ENCODE data around the gene SI. TPM values are rescaled to one million over a fixed set of nuclear protein-coding genes. Genes with fewer than 3 reads are reported as not detected.

Gene SI
- total and polyA plus RNA-seq, 2 of the 4 experiments (the other 2 are of a cell fraction), result not detected

GRCh38 chr3:165125836-165126235 lies 47.5 kb upstream of the SI start:
- Histone ChIP-seq H3K27ac (ENCODE audit: insufficient read depth, low read length) (no peak overlapping the region), H3K9me3 (ENCODE audit: control insufficient read depth, insufficient read depth, low read length) (peaks cover 15% of the 10 kb centered on the region), H3K9ac (ENCODE audit: low read depth, low read length) (no peak overlapping the region), H3K4me3 (ENCODE audit: insufficient read depth, low read depth, low read length) (no peak overlapping the region), H3K18ac (ENCODE audit: low read depth, low read length) (no peak overlapping the region), H3K36me3 (ENCODE audit: control insufficient read depth, insufficient read depth, low read length) (no peaks in the 10 kb centered on the region), H3K4ac (ENCODE audit: low read depth, low read length) (no peak overlapping the region), H4K8ac (ENCODE audit: low read depth in 2 of 2, low read length in 2 of 2) (no peak overlapping the region), H3K56ac (ENCODE audit: extremely low read depth, insufficient read depth, low read length) (no peak overlapping the region), H3K4me1 (ENCODE audit: control insufficient read depth, insufficient read depth, low read length) (no peaks in the 10 kb centered on the region), H4K20me1 (ENCODE audit: insufficient read depth, low read length) (no peaks in the 10 kb centered on the region), H3K27me3 (ENCODE audit: control insufficient read depth, insufficient read depth, low read length) (no peaks in the 10 kb centered on the region), H2AK5ac (ENCODE audit: low read depth, low read length) (no peak overlapping the region), H3K4me2 (ENCODE audit: low read depth, low read length) (no peak overlapping the region), H3K14ac (replicated peaks; ENCODE audit: low read depth, low read length) (no peak overlapping the region), H4K5ac (ENCODE audit: low read depth, low read length) (no peak overlapping the region), H2BK15ac (ENCODE audit: low read depth, low read length) (no peak overlapping the region), H2BK5ac (ENCODE audit: low read depth, low read length, poor library complexity, severe bottlenecking) (no peak overlapping the region), H3K79me1 (ENCODE audit: low read depth in 1 of 2, low read length in 2 of 2) (no peaks in the 10 kb centered on the region), H2BK20ac (ENCODE audit: low read depth, low read length) (no peak overlapping the region), H3K23ac (ENCODE audit: low read depth, low read length) (no peak overlapping the region), H2AFZ (replicated peaks; ENCODE audit: low read length, poor library complexity) (no peak overlapping the region), H2AK9ac (replicated peaks; ENCODE audit: low read depth, low read length, poor library complexity) (no peak overlapping the region), H2BK120ac (ENCODE audit: low read depth, low read length) (no peak overlapping the region), H4K91ac (ENCODE audit: insufficient read depth, low read depth, low read length) (no peak overlapping the region), H3K9me1 (ENCODE audit: insufficient read depth, low read length) (no peaks in the 10 kb centered on the region)
- ChIA-PET POLR2A (ENCODE audit: unreplicated experiment) (no interaction called here), CTCF (interaction anchor here (0.6 kb wide), 1 partner anchor 736 kb away, joined by 3 read pairs; no protein-coding TSS in a partner anchor)
- no peak for ATAC-seq (ENCODE audit: low read depth)
- in situ Hi-C loops (cut with MboI; ENCODE audit: low sequenced_read_pairs) (no loop called here), dilution Hi-C loops (cut with HindIII; ENCODE audit: low sequenced_read_pairs, unreplicated experiment) (no loop called here), intact Hi-C loops (cut with micrococcal nuclease) (no loop called here)
- DNase-seq, result no peak
- BruUV-seq (replicated peaks), result no TSS peak
- TF ChIP-seq FOS (IDR thresholded peaks at IDR 0.05; ENCODE audit: low read depth, low read length) (no peak), RCOR1 (IDR thresholded peaks at IDR 0.05; ENCODE audit: insufficient replicate concordance, low read length) (no peak), SMC3 (IDR thresholded peaks at IDR 0.05; ENCODE audit: low read depth, low read length) (no peak), POLR2A (IDR thresholded peaks at IDR 0.05; ENCODE audit: low read depth, low read length) (no peak)

Data from IMR-90 (cell line).